ENCODE results near the gene E2F3.

Gene E2F3

DNA sequence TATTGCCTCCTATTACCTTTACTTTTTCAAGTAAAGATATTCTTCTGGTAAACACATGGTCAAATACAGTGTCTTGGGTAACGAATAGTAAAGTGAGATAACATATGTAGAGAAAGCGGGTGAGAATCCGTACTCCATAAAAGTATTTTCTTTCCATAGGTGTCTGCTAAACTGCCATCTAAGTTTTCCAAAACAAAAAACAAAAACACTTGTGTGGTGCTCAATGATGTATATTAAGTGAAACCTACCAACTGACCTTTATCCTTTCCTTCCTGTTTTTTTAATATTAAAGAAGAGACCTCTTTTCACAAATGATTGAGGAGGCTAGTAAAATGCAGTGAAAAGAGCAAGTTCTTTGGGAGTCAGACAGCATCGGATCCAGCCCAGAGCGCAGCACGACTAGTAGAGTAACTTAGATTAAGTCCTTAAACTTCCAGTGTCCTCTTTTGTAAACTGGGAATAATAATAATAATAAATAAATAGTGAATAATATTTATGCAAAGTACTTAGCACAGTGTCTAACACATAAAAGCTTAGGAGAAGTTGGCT is 132.1 kb downstream of the E2F3 start:
- DNase-seq (ENCODE audit: low read depth), result no peak

GRCh38 chr6:20534295-20535262 is 132.9 kb downstream of the E2F3 start, which contains the start of gene CDKAL1:
CDKAL1 (plus strand) TSS chr6:20534457; CDS start chr6:20546351, 11,894 bp downstream.
- DNase-seq (ENCODE audit: low read depth), result peak; percentile 92

GRCh38 chr6:20538131-20538662 is 136.5 kb downstream of the E2F3 start:
- no peak for DNase-seq (ENCODE audit: low read depth)

GRCh38 chr6:20538907-20539306 is 137.2 kb downstream of the E2F3 start:
- DNase-seq (ENCODE audit: low read depth), result no peak

DNA sequence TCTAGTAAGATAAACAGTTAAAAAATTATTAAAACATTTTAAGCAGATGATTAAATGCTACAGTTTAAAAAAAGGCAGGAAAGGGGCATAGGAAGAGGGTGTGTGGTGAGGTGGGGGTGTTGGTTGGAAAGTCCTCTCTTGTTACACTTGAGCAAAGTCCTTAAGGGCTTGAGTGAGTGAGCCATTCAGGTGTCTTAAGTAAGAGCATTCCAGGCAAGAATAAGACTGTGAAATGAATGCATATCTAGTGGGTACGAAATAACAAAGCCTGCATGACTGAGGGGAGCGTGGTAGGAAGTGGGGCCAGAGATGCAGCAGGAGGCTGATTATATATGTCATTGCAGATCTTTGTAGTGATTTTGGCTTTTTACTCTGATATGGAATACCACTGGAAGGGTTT is 137.7 kb downstream of the E2F3 start:
- DNase-seq (ENCODE audit: low read depth), result no peak

GRCh38 chr6:20540683-20541082 is 139.0 kb downstream of the E2F3 start:
- no peak for DNase-seq (ENCODE audit: low read depth)

GRCh38 chr6:20541382-20541781 is 139.7 kb downstream of the E2F3 start:
- DNase-seq (ENCODE audit: low read depth), result no peak

GRCh38 chr6:20542927-20543602 is 141.4 kb downstream of the E2F3 start:
- DNase-seq (ENCODE audit: low read depth), result peak; percentile 51

Data from EH (cell line).